Fibroblast of lung (primary cell): ENCODE results near the gene FAM53B.

Experiments
- CTCF ChIP-seq, 2 donors: IDR thresholded peaks in 1 of 2; conservative IDR thresholded peaks in 1 of 2; 1 replicate in 1 of 2; 2 replicates in 1 of 2; pipeline ENCODE4 v1.5.1; 2011 to 2012; ENCODE audit warnings: low read length in 2 of 2, control low read depth in 1 of 2, inconsistent platforms in 1 of 2, low read depth in 1 of 2, mild to moderate bottlenecking in 1 of 2
- EZH2 ChIP-seq: IDR thresholded peaks from 2 replicates; pipeline ENCODE4 v1.5.1; 2012; ENCODE audit warnings: low read length, control low read depth, mild to moderate bottlenecking; ENCODE audit errors: missing control alignments

- TF ChIP-seq CTCF (conservative IDR thresholded peaks at IDR 0.05 in 1 of 2, IDR thresholded peaks at IDR 0.05 in 1 of 2; ENCODE audit: low read depth in 1 of 2, low read length in 2 of 2): no peak
- TF ChIP-seq EZH2: no peak
Measured at GRCh38 chr10:124710266-124710881, 33.8 kb downstream of the FAM53B start.
